Smooth muscle cell (in vitro differentiated cells): Measurements from ENCODE around the gene ZNF341. TPM values are rescaled to one million over a fixed set of nuclear protein-coding genes. Genes with fewer than 3 reads are reported as not detected.

Experiments used
- DNase-seq: peaks from one replicate; lab custom pipeline; 2025; ENCODE audit not compliant: unreplicated experiment; lab: John Stamatoyannopoulos, UW
- H2AFZ ChIP-seq: fragments of 200-600 bp; sonication (generic); 2 replicates; pipeline ENCODE4 v1.6.0; 2016; ENCODE audit warnings: antibody characterized with exemption, low read depth, mild to moderate bottlenecking
- H3F3A ChIP-seq: fragments of 200-600 bp; sonication (generic); 2 replicates; pipeline ENCODE4 v1.6.0; 2017; ENCODE audit warnings: antibody characterized with exemption, low read depth
- H3K27ac ChIP-seq: fragments of 200-600 bp; sonication (generic); 2 replicates; pipeline ENCODE4 v1.5.1; 2016; ENCODE audit warnings: low read depth, mild to moderate bottlenecking
- H3K27me3 ChIP-seq: fragments of 200-600 bp; sonication (generic); 2 replicates; pipeline ENCODE4 v1.6.1; 2016; ENCODE audit warnings: low read depth, mild to moderate bottlenecking
- H3K36me3 ChIP-seq: fragments of 200-600 bp; sonication (generic); 2 replicates; pipeline ENCODE4 v1.5.1; 2016; ENCODE audit warnings: low read depth
- H3K4me1 ChIP-seq: fragments of 200-600 bp; sonication (generic); 2 replicates; pipeline ENCODE4 v1.5.1; 2016; ENCODE audit warnings: low read depth
- H3K4me2 ChIP-seq: fragments of 200-600 bp; sonication (generic); 2 replicates; pipeline ENCODE4 v1.6.0; 2016; ENCODE audit warnings: mild to moderate bottlenecking
- H3K4me3 ChIP-seq: fragments of 200-600 bp; sonication (generic); 2 replicates; pipeline ENCODE4 v1.5.1; 2016; ENCODE audit warnings: mild to moderate bottlenecking
- H3K79me2 ChIP-seq: fragments of 200-600 bp; sonication (generic); 2 replicates; pipeline ENCODE4 v1.6.0; 2016; ENCODE audit warnings: low read depth, mild to moderate bottlenecking
- H3K9ac ChIP-seq: fragments of 200-600 bp; sonication (generic); 2 replicates; pipeline ENCODE4 v1.6.0; 2016; ENCODE audit warnings: low read depth
- H3K9me3 ChIP-seq: fragments of 200-600 bp; sonication (generic); replicated peaks from 2 replicates; pipeline ENCODE4 v1.5.1; 2016; ENCODE audit warnings: low read depth
- H4K20me1 ChIP-seq: fragments of 200-600 bp; sonication (generic); 2 replicates; pipeline ENCODE4 v1.6.0; 2016; ENCODE audit warnings: low read depth
- WGBS: methylation state at CpG from one replicate; pipeline ENCODE4 v1.1.7; 2016; ENCODE audit warnings: low lambda C conversion rate; 5-methylcytosine and 5-hydroxymethylcytosine counted together
- polyA plus RNA-seq: library from polyadenylated mRNA; unstranded; fragments of >200 nt; fragmentation: Nextera tagmentation; extraction: Ambion mirVana; gene quantifications from 2 replicates; pipeline ENCODE4 v1.2.1, GENCODE V29; 2016
- total RNA-seq: library from RNA; depleted of rRNA; stranded (reverse); fragments of >200 nt; gene quantifications from 2 replicates; pipeline ENCODE4 v1.2.3, GENCODE V29; 2014
- TF ChIP-seq, protein P1 (sequence below): fragments of 200-600 bp; sonication (generic); IDR thresholded peaks from 2 replicates; pipeline ENCODE4 v1.5.1; 2017; ENCODE audit warnings: borderline replicate concordance, mild to moderate bottlenecking, antibody characterized with exemption; ENCODE audit not compliant: insufficient read depth, poor library complexity, severe bottlenecking

Gene ZNF341
- total and polyA plus RNA-seq, 2 experiments from 2014 or later, result 1.2 to 2.0 TPM

DNA sequence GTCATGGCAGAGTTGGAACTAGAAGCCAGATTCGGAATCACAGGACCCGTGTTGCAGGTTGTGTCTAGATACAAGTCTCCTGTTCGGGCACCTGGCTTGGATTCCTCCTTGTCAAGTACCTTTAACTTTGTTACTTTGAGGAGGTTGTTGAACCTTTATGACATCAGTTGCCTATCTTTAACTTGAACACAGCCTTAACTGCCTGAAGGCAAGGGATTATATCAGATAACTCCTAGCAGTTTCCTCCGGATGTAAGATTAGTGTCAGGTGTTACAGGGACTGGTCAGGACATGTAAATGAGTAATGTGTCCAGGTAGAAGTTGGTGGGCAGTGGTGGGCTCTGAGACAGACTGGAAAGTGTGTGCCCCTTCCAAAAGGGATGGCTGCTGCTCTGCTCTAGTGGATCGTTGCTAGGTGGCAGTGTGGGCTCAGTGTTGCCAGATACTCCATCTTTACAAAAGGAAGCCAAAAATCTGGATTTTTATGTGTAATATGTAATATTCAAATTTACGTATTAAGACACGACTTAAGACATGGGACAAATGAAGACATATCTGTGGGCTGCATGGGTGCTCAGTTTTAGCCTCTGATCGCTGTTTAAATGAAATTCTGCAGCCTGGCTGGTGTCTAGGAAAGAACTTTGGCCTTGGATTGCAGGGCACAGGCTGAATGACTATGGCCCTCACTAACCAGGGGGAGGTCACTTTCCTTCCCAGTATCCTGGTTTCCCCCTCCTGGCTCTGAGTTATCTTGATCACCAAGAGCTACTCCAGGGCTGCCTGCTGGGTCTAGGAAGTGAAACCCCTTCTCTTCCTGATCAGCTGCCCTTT lies 106.5 kb downstream of the ZNF341 start:
- no peak for DNase-seq
- H3K4me2 ChIP-seq, result no peak overlapping the region
- 81% methylated on average over 8 of the region's 8 CpGs for WGBS
- peaks cover 100% of the 10 kb centered on the region for H4K20me1 ChIP-seq
- H3K4me1 ChIP-seq, result peaks cover 4% of the 10 kb centered on the region
- no peak overlapping the region for H3K9ac ChIP-seq
- H3K79me2 ChIP-seq, result peaks cover 100% of the 10 kb centered on the region
- H3K36me3 ChIP-seq, result no peaks in the 10 kb centered on the region
- H3K27me3 ChIP-seq, result no peaks in the 10 kb centered on the region
- peak overlapping the region; percentile 8 for H3K27ac ChIP-seq
- H3K4me3 ChIP-seq, result no peak overlapping the region
- no peaks in the 10 kb centered on the region for H3K9me3 ChIP-seq
- H2AFZ ChIP-seq, result no peak overlapping the region
- TF ChIP-seq, protein P1, sequence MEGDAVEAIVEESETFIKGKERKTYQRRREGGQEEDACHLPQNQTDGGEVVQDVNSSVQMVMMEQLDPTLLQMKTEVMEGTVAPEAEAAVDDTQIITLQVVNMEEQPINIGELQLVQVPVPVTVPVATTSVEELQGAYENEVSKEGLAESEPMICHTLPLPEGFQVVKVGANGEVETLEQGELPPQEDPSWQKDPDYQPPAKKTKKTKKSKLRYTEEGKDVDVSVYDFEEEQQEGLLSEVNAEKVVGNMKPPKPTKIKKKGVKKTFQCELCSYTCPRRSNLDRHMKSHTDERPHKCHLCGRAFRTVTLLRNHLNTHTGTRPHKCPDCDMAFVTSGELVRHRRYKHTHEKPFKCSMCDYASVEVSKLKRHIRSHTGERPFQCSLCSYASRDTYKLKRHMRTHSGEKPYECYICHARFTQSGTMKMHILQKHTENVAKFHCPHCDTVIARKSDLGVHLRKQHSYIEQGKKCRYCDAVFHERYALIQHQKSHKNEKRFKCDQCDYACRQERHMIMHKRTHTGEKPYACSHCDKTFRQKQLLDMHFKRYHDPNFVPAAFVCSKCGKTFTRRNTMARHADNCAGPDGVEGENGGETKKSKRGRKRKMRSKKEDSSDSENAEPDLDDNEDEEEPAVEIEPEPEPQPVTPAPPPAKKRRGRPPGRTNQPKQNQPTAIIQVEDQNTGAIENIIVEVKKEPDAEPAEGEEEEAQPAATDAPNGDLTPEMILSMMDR, result no peak
- no peaks in the 10 kb centered on the region for H3F3A ChIP-seq

DNA sequence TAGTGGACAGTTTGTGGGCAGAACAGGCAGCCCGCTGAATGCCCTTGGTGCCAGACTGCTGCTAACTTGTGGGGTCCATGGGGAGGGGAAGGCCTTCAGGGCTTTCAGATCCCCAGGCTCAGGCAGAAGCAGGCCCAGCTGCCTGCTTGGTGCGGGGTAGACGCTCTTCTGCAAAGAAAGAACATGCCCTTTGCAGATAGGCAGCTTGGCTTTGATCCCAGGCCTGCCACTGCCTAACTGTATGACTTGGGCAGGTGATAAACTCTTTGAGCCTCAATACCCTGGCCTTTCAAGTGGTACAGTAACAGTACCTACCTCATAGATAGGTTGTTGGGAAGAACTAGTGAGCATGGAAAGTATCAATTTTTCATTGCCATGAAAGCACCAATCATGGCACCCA lies 107.8 kb downstream of the ZNF341 start:
- no peak overlapping the region for H3K27ac ChIP-seq
- H3K4me1 ChIP-seq, result peaks cover 4% of the 10 kb centered on the region
- no peak overlapping the region for H3K4me2 ChIP-seq
- peaks cover 100% of the 10 kb centered on the region for H4K20me1 ChIP-seq
- peaks cover 100% of the 10 kb centered on the region for H3K79me2 ChIP-seq
- no peak overlapping the region for H3K9ac ChIP-seq
- WGBS, result 96% methylated on average over 3 of the region's 3 CpGs
- H3K36me3 ChIP-seq, result no peaks in the 10 kb centered on the region
- H3K9me3 ChIP-seq, result no peaks in the 10 kb centered on the region
- no peaks in the 10 kb centered on the region for H3K27me3 ChIP-seq
- H3K4me3 ChIP-seq, result no peak overlapping the region
- H2AFZ ChIP-seq, result no peak overlapping the region
- no peaks in the 10 kb centered on the region for H3F3A ChIP-seq
- DNase-seq, result no peak
- TF ChIP-seq, protein P1, result no peak

DNA sequence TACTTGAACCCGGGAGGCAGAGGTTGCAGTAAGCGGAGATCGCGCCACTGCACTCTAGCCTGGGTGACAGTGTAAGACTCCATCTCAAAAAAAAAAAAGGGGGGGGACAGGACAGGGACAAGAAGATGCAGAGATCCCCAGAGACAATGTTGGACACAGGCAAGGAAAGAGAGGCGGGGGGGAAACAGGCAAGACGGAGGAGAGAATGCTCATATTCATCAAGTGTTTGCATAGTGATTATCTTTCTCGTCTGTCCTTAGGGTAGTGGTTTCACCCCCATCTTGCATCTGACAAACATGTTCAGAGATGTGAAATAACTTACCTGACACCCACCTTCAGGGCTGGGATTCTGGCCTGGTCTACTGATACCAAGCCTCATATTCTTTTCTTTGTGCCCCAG lies 108.4 kb downstream of the ZNF341 start:
- Histone ChIP-seq H3F3A (no peaks in the 10 kb centered on the region), H2AFZ (no peak overlapping the region), H3K9me3 (no peaks in the 10 kb centered on the region), H3K36me3 (no peaks in the 10 kb centered on the region), H3K9ac (no peak overlapping the region), H3K4me1 (peaks cover 4% of the 10 kb centered on the region), H4K20me1 (peaks cover 100% of the 10 kb centered on the region), H3K27me3 (no peaks in the 10 kb centered on the region), H3K4me2 (no peak overlapping the region), H3K27ac (no peak overlapping the region), H3K79me2 (peaks cover 100% of the 10 kb centered on the region), H3K4me3 (no peak overlapping the region)
- DNase-seq, result no peak
- TF ChIP-seq, protein P1, result no peak
- WGBS, result 96% methylated on average over 7 of the region's 7 CpGs
